Mesenchymal stem cell (in vitro differentiated cells and primary cell): Measurements from ENCODE around the gene DAZAP2.

Experiments used
- DNase-seq: peaks from one replicate; pipeline ENCODE4 v3.0.0-alpha.2; 2013
- H2AFZ ChIP-seq: one replicate; pipeline ENCODE4 v1.6.1; 2013; ENCODE audit warnings: low read depth, mild to moderate bottlenecking, control low read depth, inconsistent platforms, low read length, moderate library complexity
- H2AK5ac ChIP-seq: 2 replicates; pipeline ENCODE4 v1.6.1; 2013; ENCODE audit warnings: low read length, moderate library complexity, mild to moderate bottlenecking, inconsistent platforms; ENCODE audit not compliant: severe bottlenecking
- H2BK120ac ChIP-seq: one replicate; pipeline ENCODE4 v1.6.1; 2013; ENCODE audit warnings: low read depth, mild to moderate bottlenecking, inconsistent platforms, low read length, moderate library complexity
- H2BK12ac ChIP-seq, 2 experiments: one replicate each; pipeline ENCODE4 v1.6.1; 2013; ENCODE audit warnings: inconsistent platforms in 2 of 2, low read length in 2 of 2, mild to moderate bottlenecking in 2 of 2, moderate library complexity in 2 of 2, control low read depth in 1 of 2
- H2BK15ac ChIP-seq: one replicate; pipeline ENCODE4 v1.6.1; 2013; ENCODE audit warnings: mild to moderate bottlenecking, low read depth, inconsistent platforms; ENCODE audit not compliant: poor library complexity, severe bottlenecking
- H2BK5ac ChIP-seq: 2 replicates; pipeline ENCODE4 v1.6.1; 2013; ENCODE audit warnings: low read depth, mild to moderate bottlenecking, low read length, control low read depth, inconsistent platforms; ENCODE audit not compliant: poor library complexity, severe bottlenecking
- H3K14ac ChIP-seq, 2 experiments: one replicate each; pipeline ENCODE4 v1.6.1; 2013; ENCODE audit warnings: inconsistent platforms in 2 of 2, low read length in 2 of 2, control low read depth in 1 of 2, mild to moderate bottlenecking in 1 of 2, moderate library complexity in 1 of 2
- H3K18ac ChIP-seq, 2 experiments: one replicate each; pipeline ENCODE4 v1.6.1; 2013; ENCODE audit warnings: inconsistent platforms in 2 of 2, low read length in 2 of 2, control low read depth in 1 of 2, low read depth in 1 of 2, mild to moderate bottlenecking in 1 of 2
- H3K23ac ChIP-seq, 2 experiments: one replicate each; pipeline ENCODE4 v1.6.1; 2013; ENCODE audit warnings: inconsistent platforms in 2 of 2, low read length in 2 of 2, mild to moderate bottlenecking in 2 of 2, moderate library complexity in 2 of 2, control low read depth in 1 of 2
- H3K27ac ChIP-seq: 2 replicates; pipeline ENCODE4 v1.5.1; 2013; ENCODE audit warnings: mild to moderate bottlenecking, moderate library complexity, low read length, control low read depth, inconsistent platforms; ENCODE audit not compliant: poor library complexity, severe bottlenecking
- H3K27me3 ChIP-seq, 2 experiments: 2 replicates each; pipeline versions ENCODE4 v1.6.1 to v1.7.0; 2013; ENCODE audit warnings: low read length in 2 of 2, mild to moderate bottlenecking in 2 of 2, moderate library complexity in 2 of 2, control low read depth in 1 of 2, inconsistent platforms in 1 of 2; ENCODE audit not compliant: control insufficient read depth in 1 of 2, insufficient read depth in 1 of 2
- H3K36me3 ChIP-seq, 2 experiments: 2 replicates each; pipeline versions ENCODE4 v1.6.1 to v1.7.0; 2013; ENCODE audit warnings: low read length in 2 of 2, control low read depth in 1 of 2, inconsistent platforms in 1 of 2, low read depth in 1 of 2, mild to moderate bottlenecking in 1 of 2; ENCODE audit not compliant: insufficient read depth in 2 of 2, control insufficient read depth in 1 of 2
- H3K4ac ChIP-seq, 2 experiments: one replicate each; pipeline ENCODE4 v1.6.1; 2013; ENCODE audit warnings: inconsistent platforms in 2 of 2, low read length in 2 of 2, mild to moderate bottlenecking in 2 of 2, moderate library complexity in 2 of 2, control low read depth in 1 of 2, low read depth in 1 of 2
- H3K4me1 ChIP-seq: 2 replicates; pipeline ENCODE4 v1.6.1; 2013; ENCODE audit warnings: low read depth, low read length, control low read depth; ENCODE audit not compliant: control insufficient read depth, insufficient read depth
- H3K4me2 ChIP-seq: 2 replicates; pipeline ENCODE4 v1.6.1; 2013; ENCODE audit warnings: low read length, mild to moderate bottlenecking, inconsistent platforms; ENCODE audit not compliant: poor library complexity, severe bottlenecking
- H3K4me3 ChIP-seq, 2 experiments: 2 replicates each; pipeline versions ENCODE4 v1.5.1 to v1.7.0; 2013; ENCODE audit warnings: low read length in 2 of 2, mild to moderate bottlenecking in 2 of 2, control low read depth in 1 of 2, low read depth in 1 of 2; ENCODE audit not compliant: insufficient read depth in 1 of 2
- H3K79me1 ChIP-seq: replicated peaks from 2 replicates; pipeline ENCODE4 v1.6.1; 2013; ENCODE audit warnings: mild to moderate bottlenecking, control low read depth, low read length, inconsistent platforms; ENCODE audit not compliant: poor library complexity, severe bottlenecking
- H3K9ac ChIP-seq: 2 replicates; pipeline ENCODE4 v1.7.0; 2013; ENCODE audit warnings: mild to moderate bottlenecking, low read length, moderate library complexity
- H3K9me3 ChIP-seq: 2 replicates; pipeline ENCODE4 v1.7.0; 2013; ENCODE audit warnings: mild to moderate bottlenecking, low read length; ENCODE audit not compliant: control insufficient read depth
- H4K8ac ChIP-seq: one replicate; pipeline ENCODE4 v1.6.1; 2013; ENCODE audit warnings: inconsistent platforms, mild to moderate bottlenecking, low read length, moderate library complexity
- H4K91ac ChIP-seq: one replicate; pipeline ENCODE4 v1.6.1; 2013; ENCODE audit warnings: mild to moderate bottlenecking, low read length, inconsistent platforms
- WGBS: methylation state at CpG from one replicate; pipeline ENCODE4 v1.1.7; 2013; ENCODE audit warnings: mixed read lengths; 5-methylcytosine and 5-hydroxymethylcytosine counted together

DAZAP2 gene

DNA sequence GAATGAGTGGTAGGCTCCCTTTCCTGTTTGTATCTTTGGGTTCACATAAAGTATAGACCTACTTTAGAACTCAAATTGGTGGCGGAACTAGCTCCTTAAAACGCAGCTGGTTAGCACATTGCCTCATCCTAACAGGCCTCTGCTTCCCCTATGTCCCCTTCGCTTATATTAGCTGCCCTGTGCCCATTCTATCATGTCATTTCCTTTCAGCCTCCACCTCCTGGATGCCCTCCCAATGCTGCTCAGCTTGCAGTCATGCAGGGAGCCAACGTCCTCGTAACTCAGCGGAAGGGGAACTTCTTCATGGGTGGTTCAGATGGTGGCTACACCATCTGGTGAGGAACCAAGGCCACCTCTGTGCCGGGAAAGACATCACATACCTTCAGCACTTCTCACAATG lies 3.5 kb downstream of the DAZAP2 start:
- H3K27ac ChIP-seq: no peak overlapping the region
- no peak for DNase-seq
- WGBS: 83% methylated on average over 6 of the region's 7 CpGs
- no peak overlapping the region for H2BK12ac ChIP-seq
- H3K27me3 ChIP-seq: no peaks in the 10 kb centered on the region
- no peak overlapping the region for H3K14ac ChIP-seq
- no peak overlapping the region for H3K9ac ChIP-seq
- H2BK15ac ChIP-seq: no peak overlapping the region
- H2AFZ ChIP-seq: no peak overlapping the region
- peaks cover 12% of the 10 kb centered on the region for H3K4me1 ChIP-seq
- H3K18ac ChIP-seq: no peak overlapping the region
- H3K4ac ChIP-seq: no peak overlapping the region
- H4K91ac ChIP-seq: no peak overlapping the region
- H3K4me2 ChIP-seq: no peak overlapping the region
- no peak overlapping the region for H2BK120ac ChIP-seq
- no peak overlapping the region for H3K4me3 ChIP-seq
- H3K23ac ChIP-seq: no peak overlapping the region
- H2AK5ac ChIP-seq: no peak overlapping the region
- peaks cover 20% of the 10 kb centered on the region for H3K79me1 ChIP-seq
- H2BK5ac ChIP-seq: no peak overlapping the region
- peaks cover 23 to 59% of the 10 kb centered on the region in 2 experiments for H3K36me3 ChIP-seq
- no peaks in the 10 kb centered on the region for H3K9me3 ChIP-seq
- no peak overlapping the region for H4K8ac ChIP-seq

DNA sequence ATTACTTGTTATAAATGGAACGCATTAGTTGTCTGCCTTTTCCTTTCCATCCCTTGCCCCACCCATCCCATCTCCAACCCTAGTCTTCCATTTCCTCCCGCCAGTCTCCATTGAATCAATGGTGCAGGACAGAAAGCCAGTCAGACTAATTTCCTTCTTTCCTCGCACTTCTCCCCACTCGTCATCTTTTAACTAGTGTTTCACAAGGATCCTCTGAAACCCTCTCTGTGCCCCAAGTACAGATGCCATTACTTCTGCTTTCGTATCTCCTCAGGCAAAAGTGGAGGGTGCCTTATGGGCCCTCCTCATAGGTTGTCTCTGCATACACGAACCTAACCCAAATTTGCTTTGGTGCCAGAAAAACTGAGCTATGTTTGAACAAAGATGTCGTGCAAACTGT lies 4.2 kb downstream of the DAZAP2 start:
- Histone ChIP-seq H2BK12ac (no peak overlapping the region), H2BK120ac (no peak overlapping the region), H3K18ac (no peak overlapping the region), H3K14ac (no peak overlapping the region), H3K9me3 (no peaks in the 10 kb centered on the region), H3K9ac (no peak overlapping the region), H3K4me2 (no peak overlapping the region), H3K79me1 (peaks cover 20% of the 10 kb centered on the region), H3K4me3 (no peak overlapping the region), H3K36me3 (peaks cover 27 to 59% of the 10 kb centered on the region in 2 experiments), H2BK15ac (no peak overlapping the region), H3K27ac (no peak overlapping the region), H2AK5ac (no peak overlapping the region), H2BK5ac (no peak overlapping the region), H3K27me3 (no peaks in the 10 kb centered on the region), H3K23ac (no peak overlapping the region), H2AFZ (no peak overlapping the region), H3K4ac (no peak overlapping the region), H3K4me1 (peaks cover 11% of the 10 kb centered on the region), H4K91ac (no peak overlapping the region), H4K8ac (no peak overlapping the region)
- DNase-seq: no peak
- WGBS: 96% methylated on average over 7 of the region's 7 CpGs

DNA sequence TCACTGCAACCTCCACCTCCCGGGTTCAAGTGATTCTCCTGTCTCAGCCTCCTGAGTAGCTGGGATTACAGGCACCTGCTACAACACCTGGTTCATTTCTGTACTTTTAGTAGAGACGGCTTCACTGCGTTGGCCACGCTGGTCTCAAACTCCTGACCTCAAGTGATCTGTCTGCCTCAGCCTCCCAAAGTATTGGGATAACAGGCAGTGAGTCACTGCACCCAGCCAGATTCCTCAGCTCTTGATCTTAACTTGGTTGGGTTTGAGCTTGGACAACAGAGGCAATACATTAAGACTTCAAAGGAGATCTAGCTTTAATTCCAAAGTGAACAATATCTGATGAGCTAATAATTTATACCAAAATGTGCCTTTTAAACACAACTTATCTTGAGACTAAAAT lies 5.6 kb downstream of the DAZAP2 start:
- H3K9ac ChIP-seq: no peak overlapping the region
- H3K36me3 ChIP-seq: peaks cover 30 to 63% of the 10 kb centered on the region in 2 experiments
- H3K4me3 ChIP-seq: no peak overlapping the region
- no peak overlapping the region for H4K91ac ChIP-seq
- WGBS: 95% methylated on average over 4 of the region's 4 CpGs
- H2BK15ac ChIP-seq: no peak overlapping the region
- no peak overlapping the region for H2AK5ac ChIP-seq
- no peak overlapping the region for H3K14ac ChIP-seq
- no peak overlapping the region for H3K4ac ChIP-seq
- H3K79me1 ChIP-seq: peaks cover 21% of the 10 kb centered on the region
- no peak overlapping the region for H4K8ac ChIP-seq
- H3K4me2 ChIP-seq: no peak overlapping the region
- H2BK5ac ChIP-seq: no peak overlapping the region
- no peak overlapping the region for H2BK12ac ChIP-seq
- no peaks in the 10 kb centered on the region for H3K9me3 ChIP-seq
- no peak overlapping the region for H2BK120ac ChIP-seq
- H3K27ac ChIP-seq: no peak overlapping the region
- peaks cover 7% of the 10 kb centered on the region for H3K4me1 ChIP-seq
- H3K18ac ChIP-seq: no peak overlapping the region
- no peak for DNase-seq
- H2AFZ ChIP-seq: no peak overlapping the region
- H3K23ac ChIP-seq: no peak overlapping the region
- H3K27me3 ChIP-seq: no peaks in the 10 kb centered on the region

DNA sequence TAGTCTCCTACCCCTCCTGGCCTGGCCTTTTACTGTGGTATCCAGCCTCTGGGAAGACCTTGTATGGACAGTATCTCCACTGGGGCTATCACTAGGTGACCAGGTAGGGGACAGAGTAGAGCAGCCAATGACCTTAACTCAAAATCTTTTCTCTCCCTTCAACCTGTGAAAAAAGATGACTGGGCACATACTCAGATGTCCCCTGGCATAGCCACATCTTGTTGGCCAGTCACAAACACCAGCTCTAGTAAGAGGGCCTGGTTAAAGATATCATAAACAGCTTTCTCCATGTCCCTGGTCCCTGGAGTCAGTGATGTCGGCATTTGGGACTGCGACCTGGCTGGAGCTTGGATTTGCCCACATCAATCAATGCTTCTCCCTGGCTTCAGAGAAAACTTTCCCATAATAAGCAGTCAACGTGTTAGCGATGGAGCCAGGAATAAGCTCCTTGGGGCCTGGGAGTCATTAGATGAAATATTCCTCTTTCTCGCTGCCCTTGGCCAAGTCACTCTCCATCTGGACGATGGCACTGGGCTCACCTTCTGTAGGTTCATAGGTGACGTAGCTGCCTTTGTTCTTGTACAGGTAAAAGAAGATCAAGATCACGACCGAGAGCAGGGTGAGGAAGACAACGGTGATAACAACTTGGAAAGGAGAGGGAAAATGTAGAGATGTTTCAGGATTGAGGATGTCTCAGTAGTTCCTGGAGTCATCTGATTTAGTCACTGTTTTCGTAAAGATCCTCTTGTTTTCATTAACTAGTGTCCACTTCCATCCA lies 7.0 kb downstream of the DAZAP2 start:
- no peaks in the 10 kb centered on the region for H3K27me3 ChIP-seq
- WGBS: 92% methylated on average over 11 of the region's 11 CpGs
- DNase-seq: no peak

More for the DNA sequence above, 7.0 kb downstream of the DAZAP2 start:
- H2BK5ac ChIP-seq: no peak overlapping the region
- peaks cover 21% of the 10 kb centered on the region for H3K79me1 ChIP-seq
- H3K4ac ChIP-seq: peak overlapping the region in 1 of 2 experiments; percentile 53
- peaks cover 2% of the 10 kb centered on the region for H3K4me1 ChIP-seq
- no peak overlapping the region for H2AFZ ChIP-seq
- H2BK15ac ChIP-seq: no peak overlapping the region
- peak overlapping the region; percentile 75 for H4K8ac ChIP-seq
- no peak overlapping the region for H3K27ac ChIP-seq
- H3K4me2 ChIP-seq: no peak overlapping the region
- H3K36me3 ChIP-seq: peaks cover 30 to 61% of the 10 kb centered on the region in 2 experiments
- no peak overlapping the region for H3K4me3 ChIP-seq
- H2BK120ac ChIP-seq: no peak overlapping the region
- H2AK5ac ChIP-seq: no peak overlapping the region
- H4K91ac ChIP-seq: no peak overlapping the region
- H3K23ac ChIP-seq: no peak overlapping the region
- no peak overlapping the region for H3K14ac ChIP-seq
- H3K9ac ChIP-seq: no peak overlapping the region
- H3K18ac ChIP-seq: peak overlapping the region in 1 of 2 experiments; percentile 51
- H2BK12ac ChIP-seq: peak overlapping the region in 1 of 2 experiments; percentile 12
- no peaks in the 10 kb centered on the region for H3K9me3 ChIP-seq
